H9 (cell line): ENCODE results near the gene DPEP3. TPM values are rescaled to one million over a fixed set of nuclear protein-coding genes. Genes with fewer than 3 reads are reported as not detected.

Experiments used
- DNase-seq: peaks from one replicate; pipeline ENCODE4 v3.0.0-alpha.2; 2017
- H2AFZ ChIP-seq: one replicate; pipeline ENCODE4 v1.6.1; 2013; ENCODE audit warnings: mild to moderate bottlenecking, low read length, control low read depth, moderate library complexity
- H2AK5ac ChIP-seq: 2 replicates; pipeline ENCODE4 v1.6.1; 2013; ENCODE audit warnings: low read length, control low read depth, mixed read lengths; ENCODE audit not compliant: insufficient read length
- H2BK120ac ChIP-seq: one replicate; pipeline ENCODE4 v1.6.1; 2013; ENCODE audit warnings: low read depth, mild to moderate bottlenecking, low read length, control low read depth, inconsistent platforms; ENCODE audit not compliant: poor library complexity, severe bottlenecking
- H2BK12ac ChIP-seq: 2 replicates; pipeline ENCODE4 v1.6.1; 2013; ENCODE audit warnings: low read length, control low read depth, mixed read lengths, low read depth; ENCODE audit not compliant: insufficient read length
- H2BK15ac ChIP-seq: 2 replicates; pipeline ENCODE4 v1.6.1; 2013; ENCODE audit warnings: low read depth, low read length, control low read depth
- H2BK20ac ChIP-seq: one replicate; pipeline ENCODE4 v1.6.1; 2013; ENCODE audit warnings: low read depth, mild to moderate bottlenecking, low read length, control low read depth, inconsistent platforms; ENCODE audit not compliant: poor library complexity, severe bottlenecking
- H2BK5ac ChIP-seq: 2 replicates; pipeline ENCODE4 v1.6.1; 2013; ENCODE audit warnings: low read length, control low read depth, mixed read lengths; ENCODE audit not compliant: insufficient read length
- H3K14ac ChIP-seq: 2 replicates; pipeline ENCODE4 v1.6.1; 2013; ENCODE audit warnings: low read length, control low read depth; ENCODE audit not compliant: insufficient read depth
- H3K18ac ChIP-seq: 2 replicates; pipeline ENCODE4 v1.6.1; 2013; ENCODE audit warnings: low read depth, mild to moderate bottlenecking, mixed read lengths, low read length, control low read depth; ENCODE audit not compliant: insufficient read length
- H3K23ac ChIP-seq: 2 replicates; pipeline ENCODE4 v1.6.1; 2013; ENCODE audit warnings: low read length, control low read depth, mixed read lengths, low read depth; ENCODE audit not compliant: insufficient read length
- H3K23me2 ChIP-seq: 2 replicates; pipeline ENCODE4 v1.6.1; 2013; ENCODE audit warnings: low read depth, mild to moderate bottlenecking, mixed read lengths, low read length, control low read depth; ENCODE audit not compliant: insufficient read length, poor library complexity, severe bottlenecking
- H3K27ac ChIP-seq: 2 replicates; pipeline ENCODE4 v1.5.1; 2013; ENCODE audit warnings: low read length, control low read depth, mixed read lengths, low read depth; ENCODE audit not compliant: insufficient read length
- H3K27me3 ChIP-seq: 2 replicates; pipeline ENCODE4 v1.6.1; 2013; ENCODE audit warnings: low read length, control low read depth, inconsistent platforms; ENCODE audit not compliant: insufficient read depth
- H3K4ac ChIP-seq: 2 replicates; pipeline ENCODE4 v1.6.1; 2013; ENCODE audit warnings: low read depth, mild to moderate bottlenecking, control low read depth, inconsistent platforms, low read length, moderate library complexity
- H3K4me1 ChIP-seq: 2 replicates; pipeline ENCODE4 v1.6.1; 2013; ENCODE audit warnings: low read length, control low read depth, inconsistent platforms; ENCODE audit not compliant: insufficient read depth
- H3K4me2 ChIP-seq: 2 replicates; pipeline ENCODE4 v1.6.1; 2013; ENCODE audit warnings: low read length, control low read depth, mixed read lengths; ENCODE audit not compliant: insufficient read length, insufficient read depth
- H3K56ac ChIP-seq: 2 replicates; pipeline ENCODE4 v1.6.1; 2013; ENCODE audit warnings: low read depth, mild to moderate bottlenecking, mixed read lengths, low read length, control low read depth; ENCODE audit not compliant: insufficient read length
- H3K79me1 ChIP-seq: 2 replicates; pipeline ENCODE4 v1.6.1; 2013; ENCODE audit warnings: low read depth, mild to moderate bottlenecking, moderate library complexity, low read length, control low read depth, inconsistent platforms; ENCODE audit not compliant: insufficient read depth, poor library complexity, severe bottlenecking
- H3K79me2 ChIP-seq: 2 replicates; pipeline ENCODE4 v1.6.1; 2013; ENCODE audit warnings: low read length, control low read depth, inconsistent platforms; ENCODE audit not compliant: insufficient read depth
- H3K9ac ChIP-seq: 2 replicates; pipeline ENCODE4 v1.6.1; 2013; ENCODE audit warnings: low read length, control low read depth, mixed read lengths; ENCODE audit not compliant: insufficient read length; ENCODE audit errors: extremely low read depth
- H3K9me3 ChIP-seq: one replicate; pipeline ENCODE4 v1.6.1; 2013; ENCODE audit warnings: low read depth, low read length, inconsistent platforms; ENCODE audit not compliant: control insufficient read depth
- H3T11ph ChIP-seq: one replicate; pipeline ENCODE4 v1.6.1; 2013; ENCODE audit warnings: mild to moderate bottlenecking, low read length, control low read depth, inconsistent platforms
- H4K20me1 ChIP-seq: one replicate; pipeline ENCODE4 v1.6.1; 2013; ENCODE audit not compliant: control insufficient read depth, insufficient read length, insufficient read depth
- H4K5ac ChIP-seq: 2 replicates; pipeline ENCODE4 v1.6.1; 2013; ENCODE audit warnings: low read depth, mild to moderate bottlenecking, mixed read lengths, low read length, control low read depth; ENCODE audit not compliant: insufficient read length
- H4K8ac ChIP-seq: replicated peaks from 2 replicates; pipeline ENCODE4 v1.6.1; 2013; ENCODE audit warnings: low read length, control low read depth, mixed read lengths, low read depth; ENCODE audit not compliant: insufficient read length
- H4K91ac ChIP-seq: 2 replicates; pipeline ENCODE4 v1.6.1; 2013; ENCODE audit warnings: low read depth, mild to moderate bottlenecking, moderate library complexity, mixed read lengths, low read length, control low read depth; ENCODE audit not compliant: insufficient read length
- H3K27ac Mint-ChIP-seq, 3 experiments: 2 replicates in 2 of 3; 3 replicates in 1 of 3; pipeline ENCODE4 v1.8.0; 2020 to 2021; ENCODE audit warnings: mixed read lengths in 3 of 3, mild to moderate bottlenecking in 1 of 3, moderate library complexity in 1 of 3
- H3K27me3 Mint-ChIP-seq: 2 replicates; pipeline ENCODE4 v1.8.0; 2021; ENCODE audit warnings: low read depth, mild to moderate bottlenecking, moderate library complexity, mixed read lengths
- H3K36me3 Mint-ChIP-seq, 3 experiments: 2 replicates in 2 of 3; 3 replicates in 1 of 3; pipeline ENCODE4 v1.8.0; 2020 to 2021; ENCODE audit warnings: low read depth in 3 of 3, mixed read lengths in 3 of 3; ENCODE audit not compliant: insufficient read depth in 1 of 3
- H3K4me1 Mint-ChIP-seq, 2 experiments: 2 replicates each; pipeline ENCODE4 v1.8.0; 2020; ENCODE audit warnings: mixed read lengths in 2 of 2
- H3K4me3 Mint-ChIP-seq, 2 experiments: 2 replicates in 1 of 2; 3 replicates in 1 of 2; pipeline ENCODE4 v1.8.0; 2020 to 2021; ENCODE audit warnings: mild to moderate bottlenecking in 2 of 2, mixed read lengths in 2 of 2, moderate library complexity in 1 of 2
- H3K9me3 Mint-ChIP-seq, 2 experiments: 2 replicates in 1 of 2; 3 replicates in 1 of 2; pipeline ENCODE4 v1.8.0; 2020; ENCODE audit warnings: mild to moderate bottlenecking in 2 of 2, mixed read lengths in 2 of 2, moderate library complexity in 1 of 2
- CTCF ChIP-seq: fragments of 200-600 bp; sonication (generic); conservative IDR thresholded peaks from 3 replicates; pipeline ENCODE4 v1.8.0; 2021; ENCODE audit warnings: antibody characterized with exemption, mild to moderate bottlenecking
- WGBS: extraction: QIAGEN DNeasy Blood & Tissue Kit; methylation state at CpG from one replicate; pipeline ENCODE4 v1.1.7; 2013; ENCODE audit warnings: missing lambda C conversion rate, low lambda C conversion rate, mixed read lengths; ENCODE audit not compliant: insufficient read length; ENCODE audit errors: extremely low coverage; 5-methylcytosine and 5-hydroxymethylcytosine counted together
- long read RNA-seq: library from polyadenylated mRNA; unstranded; transcript quantifications from one replicate; pipeline ENCODE4 v2.0.0, GENCODE V29; 2020
- total RNA-seq: library from RNA; stranded (reverse); gene quantifications from 2 replicates; pipeline ENCODE4 v1.2.1, GENCODE V29; 2021

DPEP3 gene
- total RNA-seq = 0.59 and 0.68 TPM in 2 replicates
- long read RNA-seq, transcript DPEP3-201 (10 exons, 2,018 nt) = major isoform, 8 of 10 reads
- long read RNA-seq, partial matches to known transcripts = 0 of 10 reads
- long read RNA-seq, other reads (novel, unspliced or antisense) = 2 of 10 reads

- no peak within 1 kb of the TSS for H3K4me2 ChIP-seq
- H2BK120ac ChIP-seq = no peak within 1 kb of the TSS
- no peak within 1 kb of the TSS for H2AK5ac ChIP-seq
- H2BK20ac ChIP-seq = no peak within 1 kb of the TSS
- no CpG with 5 or more reads among the region's 62 CpGs for WGBS
- DNase-seq = peak; percentile 82
- H3K23me2 ChIP-seq = no peaks in the 10 kb centered on the region
- no peak within 1 kb of the TSS for H2AFZ ChIP-seq
- Mint-ChIP-seq H3K27ac (peak within 1 kb of the TSS in 1 of 3 experiments; percentile 65; a peak in 1 of 7 replicates), H3K27me3 (peaks cover 19% of the 10 kb centered on the region), H3K4me3 (no peak within 1 kb of the TSS), H3K9me3 (no peaks in the 10 kb centered on the region), H3K4me1 (peaks cover 6 to 8% of the 10 kb centered on the region in 2 experiments), H3K36me3 (no peaks in the 10 kb centered on the region)
- no peak within 1 kb of the TSS; the same call in 1 of the 2 replicates for H3K14ac ChIP-seq
- H3K23ac ChIP-seq = no peak within 1 kb of the TSS
- no peaks in the 10 kb centered on the region for H3K79me1 ChIP-seq
- H4K8ac ChIP-seq = no peak within 1 kb of the TSS
- no peak within 1 kb of the TSS for H3K56ac ChIP-seq
- H3K79me2 ChIP-seq = no peaks in the 10 kb centered on the region
- no peak within 1 kb of the TSS for H3K4ac ChIP-seq
- H3K9ac ChIP-seq = no peak within 1 kb of the TSS
- peak; percentile 86 for TF ChIP-seq CTCF
- peaks cover 2% of the 10 kb centered on the region; the same call in 1 of the 2 replicates for H3K4me1 ChIP-seq
- no peak within 1 kb of the TSS for H2BK12ac ChIP-seq
- H3K18ac ChIP-seq = no peak within 1 kb of the TSS
- H2BK15ac ChIP-seq = no peak within 1 kb of the TSS
- no peak within 1 kb of the TSS for H4K5ac ChIP-seq
- no peaks in the 10 kb centered on the region for H3K9me3 ChIP-seq
- H4K20me1 ChIP-seq = no peaks in the 10 kb centered on the region
- H3K27me3 ChIP-seq = no peaks in the 10 kb centered on the region; the same call in 1 of the 2 replicates
- no peak within 1 kb of the TSS for H3T11ph ChIP-seq
- H4K91ac ChIP-seq = no peak within 1 kb of the TSS
- H2BK5ac ChIP-seq = no peak within 1 kb of the TSS
- no peak within 1 kb of the TSS for H3K27ac ChIP-seq
Observed at GRCh38 chr16:67979955-67980678, at the start of gene DPEP3. Gene DPEP3 (minus strand): TSS chr16:67980499. CDS start chr16:67980380, 119 bp downstream.
